SK-N-SH (cell line): Measurements from ENCODE around the gene ZNF561. TPM values are rescaled to one million over a fixed set of nuclear protein-coding genes. Genes with fewer than 3 reads are reported as not detected.
A peak's percentile ranks its signal among the peaks of the same experiment; 100 is the strongest.

ENCODE experiments used
- CTCF ChIA-PET: fragments of 300-600, 350-600 bp; formaldehyde crosslinking; extraction: SDS; loops from one replicate; lab custom pipeline; 2021; lab: Yijun Ruan, JAX
- POLR2A ChIA-PET: fragments of 350-600 bp; sonication (Branson Sonifier 250); formaldehyde crosslinking; extraction: SDS; loops from one replicate; lab custom pipeline; 2020; ENCODE audit warnings: antibody characterized with exemption, inconsistent platforms; lab: Yijun Ruan, JAX
- DNase-seq: peaks from one replicate; pipeline ENCODE4 v3.0.0; 2012
- H2AFZ ChIP-seq: fragments of 200-600 bp; sonication (generic); 2 replicates; pipeline ENCODE4 v1.8.1; 2016; ENCODE audit warnings: antibody characterized with exemption, mild to moderate bottlenecking, low read depth
- H3F3A ChIP-seq: fragments of 200-600 bp; sonication (generic); replicated peaks from 2 replicates; pipeline ENCODE3; 2016; ENCODE audit warnings: antibody characterized with exemption, mild to moderate bottlenecking; ENCODE audit not compliant: insufficient read depth
- H3K27ac ChIP-seq, 2 experiments: fragments of 200-500 bp in 1 of 2; fragments of 200-600 bp in 1 of 2; sonication (Bioruptor generic) in 1 of 2; sonication (generic), shearing (Covaris generic) in 1 of 2; 2 replicates each; pipeline versions ENCODE4 v1.5.1 to v1.6.1; 2014 to 2016; ENCODE audit warnings: low read depth in 2 of 2, inconsistent platforms in 1 of 2, low read length in 1 of 2, mild to moderate bottlenecking in 1 of 2, mixed read lengths in 1 of 2
- H3K27me3 ChIP-seq: fragments of 200-600 bp; sonication (generic), shearing (Covaris generic); 2 replicates; pipeline ENCODE4 v1.6.1; 2016; ENCODE audit warnings: mixed run types; ENCODE audit not compliant: insufficient read depth
- H3K36me3 ChIP-seq, 2 experiments: fragments of 200-500 bp in 1 of 2; fragments of 200-600 bp in 1 of 2; sonication (Bioruptor generic) in 1 of 2; sonication (generic) in 1 of 2; replicated peaks in 1 of 2; 2 replicates each; pipeline versions ENCODE3 to v1.5.1; 2014 to 2016; ENCODE audit warnings: low read length in 1 of 2, mild to moderate bottlenecking in 1 of 2; ENCODE audit not compliant: insufficient read depth in 2 of 2, control insufficient read depth in 1 of 2
- H3K4me1 ChIP-seq, 2 experiments: fragments of 200-500 bp in 1 of 2; fragments of 200-600 bp in 1 of 2; sonication (Bioruptor generic) in 1 of 2; sonication (generic), shearing (Covaris generic) in 1 of 2; 2 replicates each; pipeline versions ENCODE4 v1.5.1 to v1.6.1; 2014 to 2016; ENCODE audit warnings: low read depth in 1 of 2, low read length in 1 of 2, mixed run types in 1 of 2; ENCODE audit not compliant: insufficient read depth in 2 of 2, control insufficient read depth in 1 of 2
- H3K4me2 ChIP-seq: fragments of 200-600 bp; sonication (generic), shearing (Covaris generic); 2 replicates; pipeline ENCODE4 v1.6.1; 2017; ENCODE audit warnings: mixed run types
- H3K4me3 ChIP-seq, 2 experiments: fragments of 200-500 bp in 1 of 2; fragments of 200-600 bp in 1 of 2; sonication (Bioruptor generic) in 1 of 2; sonication (generic), shearing (Covaris generic) in 1 of 2; 2 replicates each; pipeline versions ENCODE4 v1.5.1 to v1.8.1; 2014 to 2016; ENCODE audit warnings: low read depth in 2 of 2, inconsistent platforms in 1 of 2, low read length in 1 of 2, mild to moderate bottlenecking in 1 of 2, mixed read lengths in 1 of 2, moderate library complexity in 1 of 2
- H3K79me2 ChIP-seq: fragments of 200-600 bp; sonication (generic); 2 replicates; pipeline ENCODE4 v1.8.1; 2017; ENCODE audit warnings: mild to moderate bottlenecking; ENCODE audit not compliant: insufficient read depth
- H3K9ac ChIP-seq: fragments of 200-600 bp; sonication (generic); 2 replicates; pipeline ENCODE4 v1.6.1; 2017; ENCODE audit warnings: mixed run types
- H3K9me2 ChIP-seq: fragments of 200-600 bp; sonication (generic); 2 replicates; pipeline ENCODE4 v1.6.1; 2017; ENCODE audit warnings: mixed run types
- H3K9me3 ChIP-seq: fragments of 200-600 bp; sonication (generic); 2 replicates; pipeline ENCODE4 v1.6.1; 2017; ENCODE audit warnings: mixed run types, mild to moderate bottlenecking, moderate library complexity
- H4K20me1 ChIP-seq: fragments of 200-600 bp; sonication (generic); 2 replicates; pipeline ENCODE4 v1.6.1; 2017; ENCODE audit warnings: mild to moderate bottlenecking, mixed run types; ENCODE audit not compliant: insufficient read depth
- EP300 ChIP-seq, 2 experiments: IDR thresholded peaks; 2 replicates each; pipeline versions ENCODE4 v1.4.0 to v1.6.1; 2012; ENCODE audit warnings: borderline replicate concordance in 1 of 2, low read depth in 1 of 2, low read length in 1 of 2
- EZH2phosphoT487 ChIP-seq: fragments of 200-600 bp; sonication (generic); IDR thresholded peaks from 2 replicates; pipeline ENCODE4 v1.6.1; 2017; ENCODE audit warnings: low read depth, mixed run types, mild to moderate bottlenecking, antibody characterized with exemption, moderate library complexity, borderline replicate concordance
- FOXM1 ChIP-seq: IDR thresholded peaks from 2 replicates; pipeline ENCODE4 v1.4.0; 2012; ENCODE audit warnings: low read depth, mild to moderate bottlenecking
- GABPA ChIP-seq: IDR thresholded peaks from 2 replicates; pipeline ENCODE4 v1.4.0; 2012; ENCODE audit warnings: low read depth, mild to moderate bottlenecking
- JUND ChIP-seq: IDR thresholded peaks from 2 replicates; pipeline ENCODE4 v1.4.0; 2012
- MXI1 ChIP-seq: IDR thresholded peaks from 2 replicates; pipeline ENCODE4 v1.6.1; 2012; ENCODE audit warnings: mild to moderate bottlenecking, low read depth, low read length, improper control_type of control experiment
- RAD21 ChIP-seq: IDR thresholded peaks from 2 replicates; pipeline ENCODE4 v1.6.1; 2012; ENCODE audit warnings: mild to moderate bottlenecking, low read length
- SMC3 ChIP-seq: IDR thresholded peaks from 2 replicates; pipeline ENCODE4 v1.6.1; 2012; ENCODE audit warnings: low read depth, low read length, improper control_type of control experiment
- TEAD4 ChIP-seq: IDR thresholded peaks from 2 replicates; pipeline ENCODE4 v1.4.0; 2012; ENCODE audit warnings: mild to moderate bottlenecking, borderline replicate concordance; ENCODE audit not compliant: insufficient read depth
- WGBS: methylation state at CpG from one replicate; pipeline ENCODE4 v1.1.6; 2017; ENCODE audit warnings: low lambda C conversion rate; 5-methylcytosine and 5-hydroxymethylcytosine counted together
- polyA plus RNA-seq, 3 experiments: library from polyadenylated mRNA; depleted of rRNA; stranded (reverse); fragments of >200 nt; gene quantifications; 2 replicates each; pipeline ENCODE4 v1.2.3, GENCODE V29; 2012
- TF ChIP-seq, protein P1 (sequence below): fragments of 150-350 bp; IDR thresholded peaks from 2 replicates; pipeline ENCODE4 v1.6.1; 2017; ENCODE audit warnings: antibody characterized with exemption, low read length, low read depth, borderline replicate concordance
- TF ChIP-seq, protein P2 (sequence below): fragments of 150-350 bp; IDR thresholded peaks from 2 replicates; pipeline ENCODE4 v1.6.1; 2016; ENCODE audit warnings: mild to moderate bottlenecking, low read depth, low read length
- TF ChIP-seq, protein P3 (sequence below): IDR thresholded peaks from 2 replicates; pipeline ENCODE4 v1.6.1; 2012; ENCODE audit warnings: mild to moderate bottlenecking, low read depth, low read length, moderate library complexity
- TF ChIP-seq, protein P4 (sequence below): IDR thresholded peaks from 2 replicates; pipeline ENCODE4 v1.4.0; 2012; ENCODE audit warnings: low read depth, borderline replicate concordance

ZNF561 gene
- polyA plus RNA-seq, 1 of the 3 experiments (the other 2 are of a cell fraction), result 18.0 TPM

GRCh38 chr19:9566729-9567128 is 54.3 kb downstream of the ZNF561 start:
- Histone ChIP-seq H3F3A (peaks cover 7% of the 10 kb centered on the region), H3K79me2 (peaks cover 64% of the 10 kb centered on the region), H3K4me2 (no peak overlapping the region), H2AFZ (no peak overlapping the region), H4K20me1 (no peaks in the 10 kb centered on the region), H3K9me2 (no peaks in the 10 kb centered on the region), H3K27me3 (no peaks in the 10 kb centered on the region), H3K9me3 (peaks cover 62% of the 10 kb centered on the region), H3K4me3 (peak overlapping the region in 1 of 2 experiments; percentile 18; a peak in 1 of 4 replicates), H3K4me1 (no peaks in the 10 kb centered on the region), H3K36me3 (peaks cover 60 to 90% of the 10 kb centered on the region in 2 experiments), H3K9ac (no peak overlapping the region), H3K27ac (no peak overlapping the region)
- CTCF ChIA-PET, result interaction anchor here (1.3 kb wide), 1 partner anchor 10 kb away, joined by 3 read pairs; no protein-coding TSS in a partner anchor
- WGBS, result 100% methylated on average over 1 of the region's 1 CpG
- DNase-seq, result no peak
- POLR2A ChIA-PET, result no interaction called here
- TF ChIP-seq SMC3 (no peak), JUND (no peak)

DNA sequence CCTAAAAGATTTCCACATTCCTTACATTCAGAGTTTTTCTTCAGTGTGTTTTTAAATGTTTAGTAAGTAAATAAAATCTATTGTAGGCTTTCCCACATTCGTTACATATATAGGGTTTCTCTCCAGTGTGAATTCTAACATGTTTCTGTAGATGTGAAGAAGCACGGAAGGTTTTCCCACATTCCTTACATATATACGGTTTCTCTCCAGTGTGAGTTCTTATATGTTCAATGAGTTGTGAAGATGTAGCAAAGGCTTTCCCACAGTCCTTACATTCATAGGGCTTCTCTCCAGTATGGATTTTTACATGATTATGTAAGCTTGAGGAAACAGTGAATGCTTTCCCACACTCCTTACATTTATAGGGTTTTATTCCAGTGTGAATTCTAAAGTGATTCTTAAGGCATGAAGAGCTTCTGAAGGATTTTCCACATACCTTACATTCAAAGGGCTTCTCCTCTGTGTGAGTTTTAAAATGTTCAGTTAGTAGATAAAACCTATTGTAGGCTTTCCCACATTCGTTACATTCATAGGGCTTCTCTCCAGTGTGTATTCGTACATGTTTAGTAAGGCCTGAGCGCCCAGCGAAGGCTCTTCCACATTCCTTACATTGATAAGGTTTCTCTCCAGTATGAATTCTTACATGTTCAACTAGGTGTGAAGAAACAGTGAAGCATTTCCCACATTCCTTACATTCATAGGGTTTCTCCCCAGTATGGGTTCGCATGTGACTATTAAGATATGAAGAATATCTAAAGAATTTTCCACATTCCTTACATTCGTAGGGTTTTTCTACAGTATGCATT is 54.9 kb downstream of the ZNF561 start:
- no peak for DNase-seq
- Histone ChIP-seq H3K79me2 (peaks cover 60% of the 10 kb centered on the region), H3K27me3 (no peaks in the 10 kb centered on the region), H2AFZ (no peak overlapping the region), H4K20me1 (no peaks in the 10 kb centered on the region)
- CTCF ChIA-PET, result no interaction called here
- TF ChIP-seq GABPA (no peak), EZH2phosphoT487 (no peak), EP300 (IDR thresholded peaks at IDR 0.05; ENCODE audit: borderline replicate concordance in 1 of 2, low read depth in 1 of 2, low read length in 1 of 2) (no peak), JUND (no peak), SMC3 (no peak), RAD21 (no peak), TEAD4 (no peak), MXI1 (no peak), FOXM1 (no peak)
- TF ChIP-seq, protein P1, sequence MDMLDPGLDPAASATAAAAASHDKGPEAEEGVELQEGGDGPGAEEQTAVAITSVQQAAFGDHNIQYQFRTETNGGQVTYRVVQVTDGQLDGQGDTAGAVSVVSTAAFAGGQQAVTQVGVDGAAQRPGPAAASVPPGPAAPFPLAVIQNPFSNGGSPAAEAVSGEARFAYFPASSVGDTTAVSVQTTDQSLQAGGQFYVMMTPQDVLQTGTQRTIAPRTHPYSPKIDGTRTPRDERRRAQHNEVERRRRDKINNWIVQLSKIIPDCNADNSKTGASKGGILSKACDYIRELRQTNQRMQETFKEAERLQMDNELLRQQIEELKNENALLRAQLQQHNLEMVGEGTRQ, result no peak
- TF ChIP-seq, protein P2, sequence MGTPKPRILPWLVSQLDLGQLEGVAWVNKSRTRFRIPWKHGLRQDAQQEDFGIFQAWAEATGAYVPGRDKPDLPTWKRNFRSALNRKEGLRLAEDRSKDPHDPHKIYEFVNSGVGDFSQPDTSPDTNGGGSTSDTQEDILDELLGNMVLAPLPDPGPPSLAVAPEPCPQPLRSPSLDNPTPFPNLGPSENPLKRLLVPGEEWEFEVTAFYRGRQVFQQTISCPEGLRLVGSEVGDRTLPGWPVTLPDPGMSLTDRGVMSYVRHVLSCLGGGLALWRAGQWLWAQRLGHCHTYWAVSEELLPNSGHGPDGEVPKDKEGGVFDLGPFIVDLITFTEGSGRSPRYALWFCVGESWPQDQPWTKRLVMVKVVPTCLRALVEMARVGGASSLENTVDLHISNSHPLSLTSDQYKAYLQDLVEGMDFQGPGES, result no peak
- TF ChIP-seq, protein P3, sequence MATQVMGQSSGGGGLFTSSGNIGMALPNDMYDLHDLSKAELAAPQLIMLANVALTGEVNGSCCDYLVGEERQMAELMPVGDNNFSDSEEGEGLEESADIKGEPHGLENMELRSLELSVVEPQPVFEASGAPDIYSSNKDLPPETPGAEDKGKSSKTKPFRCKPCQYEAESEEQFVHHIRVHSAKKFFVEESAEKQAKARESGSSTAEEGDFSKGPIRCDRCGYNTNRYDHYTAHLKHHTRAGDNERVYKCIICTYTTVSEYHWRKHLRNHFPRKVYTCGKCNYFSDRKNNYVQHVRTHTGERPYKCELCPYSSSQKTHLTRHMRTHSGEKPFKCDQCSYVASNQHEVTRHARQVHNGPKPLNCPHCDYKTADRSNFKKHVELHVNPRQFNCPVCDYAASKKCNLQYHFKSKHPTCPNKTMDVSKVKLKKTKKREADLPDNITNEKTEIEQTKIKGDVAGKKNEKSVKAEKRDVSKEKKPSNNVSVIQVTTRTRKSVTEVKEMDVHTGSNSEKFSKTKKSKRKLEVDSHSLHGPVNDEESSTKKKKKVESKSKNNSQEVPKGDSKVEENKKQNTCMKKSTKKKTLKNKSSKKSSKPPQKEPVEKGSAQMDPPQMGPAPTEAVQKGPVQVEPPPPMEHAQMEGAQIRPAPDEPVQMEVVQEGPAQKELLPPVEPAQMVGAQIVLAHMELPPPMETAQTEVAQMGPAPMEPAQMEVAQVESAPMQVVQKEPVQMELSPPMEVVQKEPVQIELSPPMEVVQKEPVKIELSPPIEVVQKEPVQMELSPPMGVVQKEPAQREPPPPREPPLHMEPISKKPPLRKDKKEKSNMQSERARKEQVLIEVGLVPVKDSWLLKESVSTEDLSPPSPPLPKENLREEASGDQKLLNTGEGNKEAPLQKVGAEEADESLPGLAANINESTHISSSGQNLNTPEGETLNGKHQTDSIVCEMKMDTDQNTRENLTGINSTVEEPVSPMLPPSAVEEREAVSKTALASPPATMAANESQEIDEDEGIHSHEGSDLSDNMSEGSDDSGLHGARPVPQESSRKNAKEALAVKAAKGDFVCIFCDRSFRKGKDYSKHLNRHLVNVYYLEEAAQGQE, result no peak
- TF ChIP-seq, protein P4, sequence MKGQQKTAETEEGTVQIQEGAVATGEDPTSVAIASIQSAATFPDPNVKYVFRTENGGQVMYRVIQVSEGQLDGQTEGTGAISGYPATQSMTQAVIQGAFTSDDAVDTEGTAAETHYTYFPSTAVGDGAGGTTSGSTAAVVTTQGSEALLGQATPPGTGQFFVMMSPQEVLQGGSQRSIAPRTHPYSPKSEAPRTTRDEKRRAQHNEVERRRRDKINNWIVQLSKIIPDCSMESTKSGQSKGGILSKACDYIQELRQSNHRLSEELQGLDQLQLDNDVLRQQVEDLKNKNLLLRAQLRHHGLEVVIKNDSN, result no peak
- TF ChIP-seq, all 33 proteins: peak for 0
- no peak overlapping the region for H3K27ac ChIP-seq
- H3F3A ChIP-seq, result peaks cover 7% of the 10 kb centered on the region
- peak overlapping the region in 1 of 2 experiments; percentile 18; a peak in 1 of 4 replicates for H3K4me3 ChIP-seq
- H3K36me3 ChIP-seq, result peaks cover 61 to 90% of the 10 kb centered on the region in 2 experiments
- H3K9me3 ChIP-seq, result peaks cover 63% of the 10 kb centered on the region
- H3K4me2 ChIP-seq, result no peak overlapping the region
- no peak overlapping the region for H3K9ac ChIP-seq
- POLR2A ChIA-PET, result no interaction called here
- WGBS, result 95% methylated on average over 9 of the region's 9 CpGs
- H3K4me1 ChIP-seq, result no peaks in the 10 kb centered on the region
- H3K9me2 ChIP-seq, result no peaks in the 10 kb centered on the region
